Stimulated activated CD4-positive, alpha-beta T cell treated with anti-CD3 and anti-CD28 coated beads, Interleukin-12 subunit alpha, Interleukin-12 subunit beta, amount 100 ng/mL, for 24 hours (primary cell): ENCODE measurements around the gene TEX261.
"Not testable (repeated sequence)": the region's sequence is repeated elsewhere in the genome, so short reads cannot be mapped to it uniquely, and the experiment has no call there.

Source experiments
- DNase-seq, 2 experiments: peaks; one replicate each; pipeline ENCODE4 v3.0.0-alpha.2; 2020; ENCODE audit warnings: low read depth in 2 of 2

TEX261 gene

GRCh38 chr2:71000780-71001591 is 6.3 kb upstream of the TEX261 start:
- peak; percentile 68 to 77 for DNase-seq

DNA sequence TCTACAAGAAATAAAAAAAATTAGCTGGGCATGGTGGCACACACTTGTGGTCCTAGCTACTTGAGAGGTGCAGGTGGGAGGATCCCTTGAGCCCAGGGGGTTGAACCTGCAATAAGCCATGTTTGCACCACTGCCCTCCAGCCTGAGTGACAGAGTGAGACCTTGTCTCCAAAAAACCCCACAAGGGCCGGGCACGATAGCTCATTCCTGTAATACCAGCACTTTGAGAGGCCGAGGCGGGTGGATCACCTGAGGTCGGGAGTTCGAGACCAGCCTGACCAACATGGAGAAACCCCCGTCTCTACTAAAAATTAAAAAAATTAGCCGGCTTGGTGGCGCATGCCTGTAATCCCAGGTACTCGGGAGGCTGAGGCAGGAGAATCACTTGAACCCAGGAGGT is 5.3 kb upstream of the TEX261 start:
- DNase-seq, result not testable (repeated sequence)

DNA sequence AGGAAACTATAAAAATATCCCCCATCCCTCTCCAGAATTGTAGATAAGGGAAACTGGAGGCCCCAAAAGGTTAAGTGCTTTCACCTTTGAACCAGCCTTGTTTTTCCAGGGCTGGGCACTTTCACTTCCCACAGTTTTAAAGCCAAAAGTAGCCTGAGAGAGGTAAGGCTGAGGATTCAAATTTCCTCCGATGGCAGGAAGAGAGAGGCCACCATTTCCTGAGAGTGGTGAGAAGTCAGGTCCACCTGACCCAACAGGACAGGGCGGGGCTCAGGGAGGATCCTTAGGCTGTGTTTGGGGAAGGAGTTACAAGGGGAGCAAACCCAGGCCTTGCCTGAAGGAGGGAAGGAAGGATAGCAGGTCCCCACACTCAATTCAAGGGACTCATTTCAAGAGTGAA is 4.7 kb upstream of the TEX261 start:
- DNase-seq, result no peak

- DNase-seq, result not testable (repeated sequence)
Measured at GRCh38 chr2:70998885-70999284, 4.2 kb upstream of the TEX261 start.

- no peak for DNase-seq
Measured at GRCh38 chr2:70995426-70995729, 705 bp upstream of the TEX261 start.

GRCh38 chr2:70994009-70994698 is 519 bp downstream of the TEX261 start:
- peak in 1 of 2 experiments; percentile 46 for DNase-seq

- no peak for DNase-seq
Measured at GRCh38 chr2:70992945-70993853, 1.5 kb downstream of the TEX261 start.

GRCh38 chr2:70991742-70992141 is 2.9 kb downstream of the TEX261 start:
- DNase-seq, result no peak

DNA sequence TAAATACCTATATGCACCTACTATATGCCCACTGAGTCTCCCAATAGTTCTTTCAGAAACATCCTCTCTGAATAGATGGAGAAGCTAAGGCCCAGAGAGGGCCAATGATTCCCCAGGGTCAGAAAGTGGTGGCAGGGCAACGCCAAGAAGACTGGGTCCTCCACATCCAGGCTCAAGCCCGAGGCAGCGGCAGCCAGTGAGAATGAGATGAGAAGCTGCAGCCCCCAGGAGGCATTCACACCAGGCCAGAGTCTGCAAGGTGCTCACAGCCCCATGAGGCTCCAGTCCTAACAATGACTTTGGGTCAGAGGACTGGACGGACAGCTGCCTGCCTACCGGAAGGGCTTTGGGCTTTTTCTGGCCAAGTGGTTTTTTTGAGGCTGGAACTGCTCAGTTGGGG is 3.5 kb downstream of the TEX261 start:
- no peak for DNase-seq

DNA sequence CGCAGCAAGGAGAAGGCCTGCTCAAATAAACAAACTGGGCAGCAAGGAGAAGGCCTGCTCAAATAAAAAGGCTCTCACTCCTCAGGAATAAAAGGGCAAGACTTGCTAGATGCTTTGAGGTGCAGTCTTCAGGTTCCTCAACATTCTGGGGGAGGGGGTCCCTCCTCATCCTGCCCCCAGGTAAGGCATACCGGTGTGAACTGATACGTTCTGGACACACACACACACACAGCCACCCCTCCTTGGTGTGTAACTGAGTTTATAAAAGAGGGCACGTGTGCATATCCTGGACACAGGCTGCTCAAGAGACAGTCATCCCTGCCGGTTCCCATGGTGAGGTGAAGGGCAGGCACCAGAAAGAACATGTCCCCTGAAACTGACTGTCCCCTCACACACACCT is 4.5 kb downstream of the TEX261 start:
- no peak for DNase-seq

- DNase-seq, result no peak
Measured at GRCh38 chr2:70988726-70989648, 5.7 kb downstream of the TEX261 start.

DNA sequence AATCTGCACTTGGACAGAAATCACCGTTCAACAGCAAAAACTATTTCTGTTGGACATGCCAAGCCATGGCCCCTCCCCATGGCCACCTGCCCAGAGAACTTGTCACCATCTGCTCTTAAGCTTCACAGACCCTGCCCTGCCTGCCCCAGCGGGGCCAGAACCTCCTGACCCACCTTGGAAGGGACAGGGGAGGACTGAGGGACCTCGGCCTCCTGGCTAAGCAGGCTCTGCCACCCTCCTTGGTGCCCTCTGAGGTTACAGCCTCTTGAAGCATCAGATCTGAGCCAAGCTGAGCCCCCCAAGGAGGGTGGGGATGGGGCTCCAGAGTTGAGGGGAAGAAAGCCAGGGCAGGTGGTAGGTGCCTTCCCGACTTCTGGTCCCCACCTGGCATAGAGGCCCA is 6.5 kb downstream of the TEX261 start:
- no peak for DNase-seq

DNA sequence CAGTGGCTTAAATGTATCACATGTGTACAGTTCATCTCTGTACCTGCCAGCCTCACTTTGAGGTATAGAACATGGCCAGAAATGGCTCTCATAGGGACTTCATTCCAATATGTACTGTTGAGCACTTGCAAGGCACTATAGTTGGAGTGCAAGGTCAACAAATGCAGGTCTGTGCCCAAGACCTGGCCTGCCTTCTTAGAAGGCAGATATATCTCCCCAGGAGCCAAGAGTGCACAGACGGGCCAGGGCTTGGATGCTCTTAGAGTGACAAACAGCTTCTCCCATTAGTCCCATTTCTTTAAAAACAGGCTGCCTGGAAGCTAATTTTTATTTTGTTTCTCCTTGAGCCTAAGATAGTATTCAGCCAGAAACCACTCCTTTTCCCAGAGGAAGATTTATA is 7.3 kb downstream of the TEX261 start:
- no peak for DNase-seq

DNA sequence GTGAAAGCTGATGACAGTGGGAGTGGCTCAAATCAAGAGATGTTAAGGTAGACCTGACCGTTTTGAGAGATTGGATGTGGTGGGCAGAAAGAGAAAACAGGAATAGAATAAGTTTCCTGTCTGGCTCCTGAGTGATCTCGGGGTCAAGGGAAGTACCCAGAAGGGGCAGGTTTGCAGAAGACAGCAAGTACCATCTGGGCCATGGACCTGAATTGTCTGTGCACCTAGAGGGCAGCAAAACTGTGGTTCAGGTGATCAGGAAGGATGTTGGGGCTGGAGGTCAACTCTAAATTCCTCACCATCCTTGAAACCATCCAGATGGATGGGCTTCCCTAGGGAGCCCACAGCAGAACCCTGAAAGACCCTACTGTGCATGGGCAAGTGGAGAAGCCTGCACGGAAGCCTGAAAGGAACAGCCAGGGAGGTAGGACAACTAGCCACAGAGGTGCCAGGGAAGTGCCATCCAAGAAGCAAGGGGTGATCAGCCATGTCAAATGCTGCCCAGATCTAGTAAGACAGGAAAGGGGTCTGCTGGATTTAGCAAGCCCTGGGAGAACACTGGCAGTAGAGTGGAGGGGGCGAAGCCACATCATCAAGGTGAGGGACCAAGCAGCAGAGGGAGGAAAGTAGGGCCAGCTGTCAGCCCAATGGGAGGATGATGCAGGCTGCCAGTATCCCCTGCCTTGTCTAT is 8.0 kb downstream of the TEX261 start:
- DNase-seq, result no peak

DNA sequence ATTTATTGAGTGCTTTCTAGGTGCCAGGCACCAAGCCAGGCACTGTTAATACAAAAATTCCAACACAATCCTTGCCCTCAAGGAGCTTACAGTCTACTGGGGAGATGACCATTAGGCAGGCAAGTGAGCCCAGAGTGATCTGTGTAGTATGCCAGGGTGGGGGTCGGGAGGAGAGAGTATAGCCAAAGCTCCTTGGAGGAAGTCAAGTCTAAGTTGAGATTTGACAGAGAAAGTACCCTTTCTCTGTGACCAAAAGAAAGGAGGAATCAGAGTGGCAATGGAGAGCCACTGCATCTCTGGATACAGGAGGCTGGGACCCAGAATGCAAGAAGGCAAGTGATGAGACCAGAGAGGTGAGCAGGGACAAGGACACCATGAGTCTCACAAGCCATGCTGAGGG is 8.7 kb downstream of the TEX261 start:
- DNase-seq, result no peak

DNA sequence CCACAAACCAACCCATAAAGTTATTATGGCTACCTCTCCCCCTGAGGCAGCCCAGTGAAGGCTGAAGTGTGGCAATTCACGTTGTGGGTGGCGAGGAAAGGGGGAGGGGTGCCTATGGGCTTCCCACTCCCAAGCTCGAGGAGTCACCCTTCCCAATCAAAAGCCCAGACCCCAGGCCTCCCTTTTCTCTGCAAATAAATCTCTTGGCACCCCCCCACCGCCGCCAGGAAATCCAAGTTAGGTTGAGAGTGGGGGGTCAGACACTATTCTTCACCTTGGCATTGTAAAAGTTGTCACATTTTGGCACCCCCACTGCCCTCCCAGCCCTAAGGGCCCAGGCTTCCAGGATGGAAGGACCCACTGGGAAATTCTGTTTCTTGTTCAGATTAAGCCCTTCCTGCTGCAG is 9.4 kb downstream of the TEX261 start:
- DNase-seq, result no peak

DNA sequence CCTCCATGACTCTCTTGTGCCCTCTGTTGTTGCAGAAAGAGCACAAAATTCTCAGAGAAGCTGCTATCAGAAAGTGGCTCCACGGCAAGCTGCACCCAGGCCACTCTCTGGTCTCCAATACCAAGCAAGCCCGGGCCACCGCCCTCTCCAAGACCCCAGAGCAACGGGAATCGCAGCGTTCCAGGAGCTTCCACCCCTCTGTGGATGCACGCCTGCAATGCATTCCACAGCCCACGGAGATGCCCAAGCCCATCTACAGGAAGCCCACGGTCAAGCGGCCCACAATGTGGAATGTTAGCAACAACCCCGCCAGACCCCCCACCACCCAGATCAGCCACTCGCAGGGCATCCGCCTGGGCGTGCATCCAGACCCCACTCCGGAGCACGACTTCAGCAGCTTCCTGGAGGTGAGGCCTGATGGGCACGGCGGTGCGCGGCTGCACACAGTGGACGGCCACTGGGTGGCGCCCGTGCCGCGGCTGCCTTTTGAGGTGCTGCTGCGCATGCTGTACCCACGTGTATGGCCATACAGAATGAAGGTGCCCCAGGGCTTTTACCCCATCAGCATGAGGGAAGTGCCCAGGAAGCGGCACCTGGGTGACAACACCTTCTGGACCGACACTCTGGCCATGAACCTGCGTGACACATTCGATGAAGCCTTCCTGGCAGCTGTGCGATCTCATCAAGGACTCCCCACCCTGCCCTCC is 9.9 kb downstream of the TEX261 start:
- DNase-seq, result peak; percentile 59 to 73

DNA sequence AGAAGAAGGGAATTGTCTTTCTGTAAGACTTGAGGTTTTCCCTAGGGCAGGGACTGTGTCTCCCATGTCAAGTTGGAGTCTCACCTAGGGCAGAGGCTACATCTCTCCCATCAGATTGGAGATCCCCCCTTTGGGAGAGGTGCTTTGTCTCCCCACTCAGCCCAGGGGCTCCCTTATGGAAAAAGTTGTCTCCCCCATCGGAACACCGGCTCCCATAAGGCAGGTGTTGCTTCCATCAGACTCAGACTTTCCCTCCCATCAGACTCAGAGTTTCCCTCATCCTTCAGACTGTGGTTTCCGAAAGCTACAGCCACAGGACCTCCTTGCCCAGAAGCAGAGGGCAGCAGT is 10.5 kb downstream of the TEX261 start:
- no peak for DNase-seq

GRCh38 chr2:70983506-70984227 is 11.0 kb downstream of the TEX261 start:
- DNase-seq, result no peak

GRCh38 chr2:70982971-70983370 is 11.7 kb downstream of the TEX261 start:
- no peak for DNase-seq
